Left forelimb (tissue), 1 donor: ENCODE results near the gene STPG1.

Experiments used
- DNase-seq: peaks from one replicate; pipeline ENCODE4 v3.0.0-alpha.2; 2018; ENCODE audit warnings: low spot score

STPG1 gene

DNA sequence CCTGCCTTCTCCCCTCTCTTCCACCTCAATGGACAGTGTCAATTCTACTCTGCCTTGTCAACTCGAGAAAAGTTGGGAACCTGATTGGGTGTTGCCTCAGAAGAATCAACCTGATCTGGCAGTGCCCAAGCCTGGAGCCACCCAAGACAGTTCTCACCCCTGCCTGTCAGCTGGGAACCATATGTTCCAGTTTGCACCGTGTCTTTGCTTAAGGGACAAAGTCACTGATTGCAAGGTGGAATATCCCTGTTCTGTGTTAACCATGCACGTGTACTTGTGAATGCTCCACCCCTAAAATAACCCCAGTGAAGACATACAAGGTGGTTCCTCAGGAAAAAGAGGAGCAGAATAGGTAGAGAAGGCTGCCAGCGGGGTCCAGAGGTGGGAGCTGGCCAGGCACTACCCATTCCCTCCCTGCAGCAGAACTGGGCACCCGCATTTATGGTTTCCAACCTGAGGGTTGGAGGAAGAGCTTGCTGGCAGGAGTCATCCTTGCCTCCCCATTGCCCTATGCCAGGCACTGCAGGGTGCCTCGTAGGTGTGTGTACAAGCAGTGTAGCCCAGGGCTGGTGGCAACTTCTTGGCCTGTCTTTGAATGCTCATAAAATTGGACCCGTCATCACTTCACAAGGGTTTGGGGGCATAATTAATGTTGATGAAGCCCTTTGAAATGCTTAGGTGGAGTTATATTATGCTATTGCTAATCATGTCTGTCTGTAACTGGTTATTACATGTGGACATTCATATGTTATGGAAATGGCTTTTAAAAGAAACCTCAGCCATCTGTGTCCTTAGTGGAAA is 13.4 kb upstream of the STPG1 start:
- no peak for DNase-seq

DNA sequence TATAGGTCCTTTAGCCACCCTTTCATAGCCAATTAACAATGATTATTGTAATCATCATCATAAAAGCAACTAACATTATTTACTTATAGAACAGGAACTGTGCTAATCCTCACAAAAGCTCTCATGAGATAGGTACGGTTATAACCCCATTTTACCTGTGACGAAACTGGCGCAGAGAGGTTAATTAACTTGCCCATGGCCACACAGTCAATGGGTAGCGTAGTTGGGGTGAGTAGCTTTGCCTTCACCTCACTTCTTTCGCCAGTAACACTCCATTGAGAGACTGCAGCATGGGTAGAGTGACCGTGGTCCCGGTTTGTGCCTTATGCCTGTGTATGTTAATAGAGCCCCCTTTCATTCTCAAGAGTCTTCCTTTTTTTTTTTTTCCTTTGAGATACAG is 12.3 kb upstream of the STPG1 start:
- no peak for DNase-seq

- no peak for DNase-seq
Measured at GRCh38 chr1:24425441-24425840, 11.9 kb upstream of the STPG1 start.

GRCh38 chr1:24424990-24425389 is 11.4 kb upstream of the STPG1 start:
- no peak for DNase-seq

DNA sequence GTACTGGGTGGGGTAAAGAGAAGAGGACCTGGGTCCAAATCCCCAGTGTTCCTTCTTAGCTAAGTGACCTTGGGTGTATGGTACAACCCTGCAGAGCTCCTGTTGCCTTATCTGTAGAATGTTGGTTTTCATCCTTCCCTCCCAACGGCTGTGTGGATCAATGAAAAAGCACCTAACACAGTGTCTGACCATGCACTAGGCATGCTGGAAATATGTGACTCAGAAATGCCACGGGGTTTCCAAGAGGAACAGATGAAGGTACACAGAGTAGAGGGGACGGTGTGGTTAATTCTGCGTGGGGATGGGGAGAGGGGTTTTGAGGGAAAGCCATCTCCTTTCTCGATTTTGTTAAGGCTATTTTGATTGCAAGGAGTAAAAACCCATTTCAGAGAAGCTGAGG is 10.6 kb upstream of the STPG1 start:
- DNase-seq, result no peak

- DNase-seq, result no peak
Measured at GRCh38 chr1:24421502-24421901, 7.9 kb upstream of the STPG1 start.

- DNase-seq, result no peak
Measured at GRCh38 chr1:24420547-24420946, 7.0 kb upstream of the STPG1 start.

DNA sequence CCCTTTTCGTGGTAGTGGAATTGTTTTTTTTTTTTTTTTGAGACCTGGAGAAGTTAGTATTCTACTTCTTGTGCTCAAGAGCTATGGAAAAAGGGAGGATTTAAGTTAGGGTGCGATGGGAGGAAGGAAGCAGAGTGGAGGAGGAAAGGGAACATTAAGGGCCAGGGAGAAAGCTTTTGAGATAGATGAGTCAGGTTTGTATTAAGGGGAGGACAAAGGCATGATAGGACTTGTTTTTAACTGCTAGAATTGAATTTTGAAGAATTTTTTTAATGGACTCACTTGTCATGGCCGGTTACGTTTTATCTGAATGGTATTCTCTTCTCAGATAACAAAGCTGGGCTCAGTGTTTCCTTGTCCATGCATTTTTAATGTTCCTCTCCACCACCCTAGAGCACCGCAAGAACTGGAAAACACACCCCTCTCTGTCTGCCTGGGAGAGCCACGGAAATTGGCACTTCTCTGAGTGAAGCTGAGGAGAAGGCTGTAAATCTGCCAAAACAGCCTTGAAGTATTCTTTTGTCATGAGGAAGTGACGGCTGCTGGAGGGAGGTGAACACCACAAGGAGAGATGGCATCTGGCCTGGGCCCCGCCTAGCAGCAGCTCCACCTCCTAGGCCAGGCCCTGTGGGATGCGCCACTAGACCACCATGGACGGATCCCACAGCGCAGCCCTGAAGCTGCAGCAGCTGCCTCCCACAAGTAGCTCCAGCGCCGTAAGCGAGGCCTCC is 5.5 kb upstream of the STPG1 start:
- DNase-seq, result no peak

DNA sequence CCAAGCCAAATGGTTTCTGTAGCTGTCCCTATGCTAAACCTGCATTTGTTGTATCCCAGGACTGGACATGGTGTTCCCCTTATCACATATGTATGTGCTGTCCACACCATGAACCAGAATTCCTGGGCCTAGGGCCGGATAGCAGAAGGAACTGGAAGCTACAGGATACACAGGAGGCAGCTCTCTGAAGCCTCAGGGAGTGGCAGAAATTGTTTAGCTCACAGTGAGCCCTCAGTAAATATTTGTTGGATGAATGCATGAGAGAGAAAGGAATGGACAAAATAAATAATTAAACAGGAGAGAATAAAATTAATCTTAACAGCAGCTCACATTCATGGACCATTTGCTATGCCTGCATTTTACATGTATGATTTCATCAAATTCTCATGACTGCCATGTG is 4.1 kb upstream of the STPG1 start:
- DNase-seq, result no peak

DNA sequence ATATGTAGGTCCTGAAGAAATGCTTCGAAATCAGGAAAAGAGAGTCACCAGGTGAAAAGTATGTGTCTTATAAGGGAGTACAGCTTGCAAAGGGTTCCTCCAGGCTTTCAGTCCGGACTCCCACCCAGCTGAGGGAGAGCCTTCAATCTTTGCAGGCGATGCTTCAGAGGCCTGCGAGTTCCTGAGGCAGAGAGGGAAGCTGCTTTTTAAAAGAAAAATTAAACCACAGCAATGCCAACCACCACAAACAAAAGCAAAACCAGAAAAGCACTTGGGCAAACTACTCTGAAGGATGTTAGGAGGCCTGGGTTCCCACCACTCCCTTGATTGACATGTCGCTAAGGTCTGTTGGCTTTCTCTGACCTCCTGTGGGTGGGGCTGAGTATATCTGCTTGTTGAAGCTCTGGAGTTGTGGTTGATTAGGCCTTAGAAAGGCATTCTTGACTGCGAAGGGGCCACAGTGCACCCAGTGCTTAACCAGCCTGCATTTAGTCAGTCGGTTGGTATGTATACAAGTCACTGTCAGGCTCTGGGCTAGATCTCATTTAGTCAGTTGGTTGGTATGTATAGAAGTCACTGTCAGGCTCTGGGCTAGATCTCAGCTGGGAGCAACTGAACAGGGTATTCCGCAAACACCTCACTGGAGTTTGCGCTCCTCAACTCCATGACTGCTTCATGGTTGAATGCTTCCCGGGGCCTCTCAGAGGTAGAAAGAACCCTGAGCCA is 3.2 kb upstream of the STPG1 start:
- no peak for DNase-seq

DNA sequence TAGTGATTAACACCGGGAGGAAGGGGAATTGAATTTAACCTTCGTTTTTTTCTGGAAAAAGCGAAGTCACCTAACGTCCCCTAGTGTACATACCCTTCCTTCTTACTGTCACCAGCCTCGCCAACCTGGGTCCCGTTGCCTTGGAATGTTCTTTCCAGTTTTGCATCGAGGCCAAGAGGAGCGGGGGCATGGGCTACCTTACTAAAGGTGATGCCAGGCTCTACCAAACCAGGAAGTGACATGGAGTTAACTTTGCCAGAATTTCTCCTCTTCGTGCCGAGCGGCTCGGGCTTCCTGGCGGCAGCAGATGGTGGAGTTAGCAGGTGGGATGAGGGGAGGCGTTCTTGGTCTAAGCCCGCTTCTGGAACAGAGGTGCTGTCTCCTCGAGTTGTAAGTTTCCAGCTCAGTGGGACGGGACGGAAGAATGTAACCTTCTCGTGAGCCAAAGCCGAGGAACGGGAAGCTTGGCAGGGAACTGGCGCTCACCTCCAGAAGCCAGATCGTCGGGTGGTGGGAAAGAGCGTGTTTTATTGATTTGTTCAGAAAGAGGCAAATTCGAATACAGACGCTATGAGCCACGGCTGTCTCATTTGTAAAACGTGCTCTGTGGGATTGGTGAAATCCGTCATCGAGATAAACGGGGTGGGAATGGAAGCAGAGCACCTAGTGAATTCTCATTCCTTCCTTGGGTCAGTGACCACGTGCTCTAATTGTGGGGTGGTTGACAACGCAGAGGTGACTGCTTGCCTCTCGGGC is 2.5 kb upstream of the STPG1 start:
- DNase-seq, result no peak

- DNase-seq, result peak; percentile 96
Measured at GRCh38 chr1:24415334-24415909, 1.8 kb upstream of the STPG1 start, which contains the start of gene NIPAL3. TSS of gene NIPAL3 (plus strand) at chr1:24415802. CDS start at chr1:24419548, 3,746 bp downstream.

GRCh38 chr1:24414775-24415333 is 1.3 kb upstream of the STPG1 start:
- DNase-seq, result no peak

DNA sequence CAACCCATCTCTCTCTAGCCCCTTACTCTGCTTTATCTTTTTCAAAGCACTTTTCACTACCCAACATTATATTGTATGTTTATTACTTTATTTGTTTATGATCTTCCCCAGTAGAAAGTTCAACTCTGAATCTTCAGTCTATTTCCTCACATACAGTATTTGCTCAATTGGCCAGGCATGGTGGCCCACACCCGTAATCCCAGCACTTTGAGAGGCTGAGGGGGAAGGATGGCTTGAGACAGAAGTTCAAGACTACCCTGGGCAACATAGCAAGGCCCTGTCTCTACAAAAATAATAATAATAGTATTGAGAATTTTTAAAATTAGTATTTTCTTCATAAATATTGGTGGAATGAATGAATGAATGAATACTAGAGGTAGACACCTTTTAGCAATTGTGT is 1.2 kb downstream of the STPG1 start:
- DNase-seq, result no peak

DNA sequence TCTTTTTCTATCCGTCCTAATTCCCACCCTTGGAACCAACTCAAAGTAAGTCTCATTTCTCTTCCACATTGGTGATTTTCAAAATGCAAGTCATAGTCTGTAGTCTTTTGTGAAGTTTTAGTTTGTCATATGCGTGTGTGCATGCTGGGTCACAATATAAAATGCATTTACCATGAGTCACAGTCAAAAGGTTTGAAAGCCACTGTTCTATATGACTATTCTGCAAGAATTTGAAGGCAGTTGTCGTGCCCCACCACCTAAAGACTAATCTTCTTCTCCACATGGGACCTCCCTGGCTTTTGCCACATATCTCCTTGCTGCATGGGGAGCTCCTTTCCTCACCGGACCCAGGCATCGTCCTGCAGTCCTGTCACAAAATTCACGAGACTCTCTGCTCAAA is 1.6 kb downstream of the STPG1 start:
- DNase-seq, result no peak

GRCh38 chr1:24410750-24411149 is 2.8 kb downstream of the STPG1 start:
- DNase-seq, result no peak

- DNase-seq, result no peak
Measured at GRCh38 chr1:24409535-24409934, 4.0 kb downstream of the STPG1 start.

- DNase-seq, result no peak
Measured at GRCh38 chr1:24406788-24407187, 6.8 kb downstream of the STPG1 start.

DNA sequence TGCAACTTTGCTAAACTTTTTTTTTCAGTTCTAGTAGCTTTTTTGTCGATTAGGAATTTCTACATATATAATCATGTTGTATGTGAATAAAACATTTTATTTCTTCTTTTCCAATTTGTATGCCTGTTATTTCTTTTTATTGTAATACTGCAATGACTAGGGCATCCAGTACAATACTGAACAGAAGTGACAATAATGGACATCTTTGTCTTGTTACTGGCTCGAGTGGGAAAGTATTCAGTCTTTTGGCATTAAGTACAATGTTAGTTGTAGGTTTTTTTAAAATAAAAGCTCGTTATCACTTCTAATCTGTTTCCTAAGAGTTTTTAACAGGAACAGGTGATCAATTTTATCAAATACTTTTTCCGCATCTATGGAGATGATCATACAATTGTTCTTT is 9.8 kb downstream of the STPG1 start:
- no peak for DNase-seq

GRCh38 chr1:24400065-24400464 is 13.5 kb downstream of the STPG1 start:
- DNase-seq, result no peak

- no peak for DNase-seq
Measured at GRCh38 chr1:24393892-24394291, 19.7 kb downstream of the STPG1 start.
